Right atrium auricular region (tissue), 2 donors: ENCODE measurements around the gene MLH1. TPM values are rescaled to one million over a fixed set of nuclear protein-coding genes. Genes with fewer than 3 reads are reported as not detected.

ENCODE experiments used
- DNase-seq: peaks from one replicate; pipeline ENCODE4 v3.0.0-alpha.2; 2019; ENCODE audit warnings: low spot score
- H3K27ac ChIP-seq, 2 donors: fragments of 200-600 bp; sonication (generic); 1 replicate in 1 of 2; 2 replicates in 1 of 2; pipeline ENCODE4 v1.5.1; 2016 to 2019
- H3K27me3 ChIP-seq, 2 donors: fragments of 200-600 bp; sonication (generic); one replicate each; pipeline versions ENCODE4 v1.5.1 to v1.6.0; 2017 to 2019
- H3K36me3 ChIP-seq: fragments of 200-600 bp; sonication (generic); one replicate; pipeline ENCODE4 v1.5.1; 2016
- H3K4me1 ChIP-seq, 2 donors: fragments of 200-600 bp; sonication (generic); one replicate each; pipeline versions ENCODE4 v1.5.1 to v1.6.0; 2017 to 2019
- H3K4me3 ChIP-seq, 2 donors: fragments of 200-600 bp; sonication (generic); 1 replicate in 1 of 2; 2 replicates in 1 of 2; pipeline ENCODE4 v1.5.1; 2017 to 2019; ENCODE audit warnings: mild to moderate bottlenecking in 1 of 2, moderate library complexity in 1 of 2
- H3K9me3 ChIP-seq, 2 donors: fragments of 200-600 bp; sonication (generic); one replicate each; pipeline ENCODE4 v1.5.1; 2019
- CTCF ChIP-seq, 2 donors: fragments of 200-600 bp; sonication (generic); IDR thresholded peaks; one replicate each; pipeline ENCODE4 v1.5.1; 2019; ENCODE audit warnings: antibody characterized with exemption in 2 of 2
- total RNA-seq, 2 donors: library from RNA; depleted of rRNA; stranded (reverse); fragments of >200 nt; gene quantifications; one replicate each; pipeline ENCODE4 v1.1.0, GENCODE V29; 2016

The MLH1 gene
- total RNA-seq, 2 donors from 2014 or later, result 36.0 to 37.8 TPM

- Histone ChIP-seq H3K27ac (peak overlapping the region in 1 of 2 donors; percentile 45), H3K4me1 (peaks cover 0 to 49% of the 10 kb centered on the region in 2 donors)
- no peak for DNase-seq
Measured at GRCh38 chr3:36989005-36989404, 4.3 kb upstream of the MLH1 start.

GRCh38 chr3:36989568-36989967 is 3.8 kb upstream of the MLH1 start:
- Histone ChIP-seq H3K9me3 (no peaks in the 10 kb centered on the region), H3K36me3 (peaks cover 29% of the 10 kb centered on the region), H3K4me3 (peak overlapping the region; percentile 67 to 76), H3K27ac (peak overlapping the region; percentile 5 to 98), H3K27me3 (no peaks in the 10 kb centered on the region), H3K4me1 (peaks cover 0 to 55% of the 10 kb centered on the region in 2 donors)
- no peak for DNase-seq
- no peak for TF ChIP-seq CTCF (IDR thresholded peaks at IDR 0.05)

More at GRCh38 chr3:36989005-36989404, 4.3 kb upstream of the MLH1 start:
- no peaks in the 10 kb centered on the region for H3K9me3 ChIP-seq
- peaks cover 35% of the 10 kb centered on the region for H3K36me3 ChIP-seq
- H3K27me3 ChIP-seq, result no peaks in the 10 kb centered on the region
- H3K4me3 ChIP-seq, result peak overlapping the region; percentile 11 to 76
- no peak for TF ChIP-seq CTCF (IDR thresholded peaks at IDR 0.05)

DNA sequence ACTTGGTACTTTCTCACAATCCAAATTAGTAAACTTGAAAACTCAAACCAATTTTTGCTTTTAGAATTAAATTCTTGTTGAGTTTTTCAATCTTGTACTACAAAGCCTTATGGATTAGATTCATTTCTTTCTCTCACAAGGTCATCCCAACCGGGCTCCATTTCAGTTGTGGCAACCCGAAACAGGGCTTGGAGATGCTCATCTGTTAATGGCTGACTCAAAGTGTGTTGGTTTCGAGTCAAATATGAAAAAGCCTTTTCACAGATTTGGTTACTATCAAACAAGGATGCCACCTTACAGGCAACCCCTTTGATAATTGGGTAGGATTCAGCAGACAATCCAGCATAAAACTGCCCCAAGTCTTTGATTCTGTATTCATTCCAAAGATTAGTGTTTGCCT is 2.2 kb upstream of the MLH1 start:
- H3K4me1 ChIP-seq, result peaks cover 0 to 60% of the 10 kb centered on the region in 2 donors
- DNase-seq, result no peak
- H3K36me3 ChIP-seq, result peaks cover 22% of the 10 kb centered on the region
- H3K27ac ChIP-seq, result peak overlapping the region; percentile 98 to 99
- H3K4me3 ChIP-seq, result peak overlapping the region; percentile 67 to 76
- TF ChIP-seq CTCF (IDR thresholded peaks at IDR 0.05), result no peak
- H3K9me3 ChIP-seq, result no peaks in the 10 kb centered on the region
- H3K27me3 ChIP-seq, result no peaks in the 10 kb centered on the region

GRCh38 chr3:36991923-36992805 is 1.2 kb upstream of the MLH1 start:
- no peak for DNase-seq
- Histone ChIP-seq H3K4me1 (peaks cover 0 to 60% of the 10 kb centered on the region in 2 donors), H3K27ac (peak overlapping the region; percentile 98 to 99), H3K27me3 (no peaks in the 10 kb centered on the region), H3K9me3 (no peaks in the 10 kb centered on the region), H3K36me3 (peaks cover 18% of the 10 kb centered on the region), H3K4me3 (peak overlapping the region; percentile 67 to 76)
- TF ChIP-seq CTCF (IDR thresholded peaks at IDR 0.05), result no peak

DNA sequence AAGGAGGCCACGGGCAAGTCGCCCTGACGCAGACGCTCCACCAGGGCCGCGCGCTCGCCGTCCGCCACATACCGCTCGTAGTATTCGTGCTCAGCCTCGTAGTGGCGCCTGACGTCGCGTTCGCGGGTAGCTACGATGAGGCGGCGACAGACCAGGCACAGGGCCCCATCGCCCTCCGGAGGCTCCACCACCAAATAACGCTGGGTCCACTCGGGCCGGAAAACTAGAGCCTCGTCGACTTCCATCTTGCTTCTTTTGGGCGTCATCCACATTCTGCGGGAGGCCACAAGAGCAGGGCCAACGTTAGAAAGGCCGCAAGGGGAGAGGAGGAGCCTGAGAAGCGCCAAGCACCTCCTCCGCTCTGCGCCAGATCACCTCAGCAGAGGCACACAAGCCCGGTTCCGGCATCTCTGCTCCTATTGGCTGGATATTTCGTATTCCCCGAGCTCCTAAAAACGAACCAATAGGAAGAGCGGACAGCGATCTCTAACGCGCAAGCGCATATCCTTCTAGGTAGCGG is 452 bp upstream of the MLH1 start, which contains the start of gene EPM2AIP1:
Gene EPM2AIP1, minus strand, starts transcription at position 326 of the 520 bp plus-strand sequence. Its CDS starts 54 bp downstream, at position 272.
- Histone ChIP-seq H3K4me1 (peaks cover 0 to 57% of the 10 kb centered on the region in 2 donors), H3K36me3 (peaks cover 21% of the 10 kb centered on the region), H3K27me3 (no peaks in the 10 kb centered on the region), H3K4me3 (peak within 1 kb of the TSS; percentile 67 to 76), H3K27ac (peak within 1 kb of the TSS; percentile 98 to 99), H3K9me3 (no peaks in the 10 kb centered on the region)
- peak in 1 of 2 donors; percentile 49 for TF ChIP-seq CTCF (IDR thresholded peaks at IDR 0.05)
- no peak for DNase-seq
